IMR-90 (cell line): ENCODE measurements around the gene AGBL3. TPM values are rescaled to one million over a fixed set of nuclear protein-coding genes. Genes with fewer than 3 reads are reported as not detected.

Experiments
- ATAC-seq: fragments of 200-7000 bp; cut with Tn5 transposase; 2 replicates; pipeline ENCODE4 v1.9.1; 2020; ENCODE audit warnings: low read depth, mild to moderate bottlenecking, moderate library complexity
- BruUV-seq: library from RNA; stranded (reverse); fragments of 400-500 nt; replicated peaks from 2 replicates; lab custom pipeline; 2021; lab: Mats Ljungman, UMichigan
- CTCF ChIA-PET: fragments of 300-600 bp; formaldehyde crosslinking; extraction: SDS; loops from one replicate; lab custom pipeline; 2021; ENCODE audit warnings: antibody characterized with exemption; lab: Yijun Ruan, JAX
- POLR2A ChIA-PET: fragments of 300-600 bp; sonication (Branson Sonifier 250); formaldehyde crosslinking; loops from one replicate; lab custom pipeline; 2022; ENCODE audit warnings: antibody characterized with exemption; ENCODE audit not compliant: unreplicated experiment; lab: Charles Lee
- DNase-seq: peaks from one replicate; pipeline ENCODE4 v3.0.0; 2013
- H2AFZ ChIP-seq: replicated peaks from 2 replicates; pipeline ENCODE3; 2013; ENCODE audit warnings: low read length, mild to moderate bottlenecking; ENCODE audit not compliant: poor library complexity
- H2AK5ac ChIP-seq: 2 replicates; pipeline ENCODE4 v1.6.1; 2013; ENCODE audit warnings: low read depth, low read length, inconsistent platforms
- H2AK9ac ChIP-seq: replicated peaks from 2 replicates; pipeline ENCODE3; 2013; ENCODE audit warnings: mild to moderate bottlenecking, low read depth, low read length, moderate library complexity; ENCODE audit not compliant: poor library complexity
- H2BK120ac ChIP-seq: 2 replicates; pipeline ENCODE4 v1.6.1; 2013; ENCODE audit warnings: low read depth, low read length, inconsistent platforms
- H2BK15ac ChIP-seq: 3 replicates; pipeline ENCODE4 v1.6.1; 2013; ENCODE audit warnings: low read depth, low read length, inconsistent platforms
- H2BK20ac ChIP-seq: 2 replicates; pipeline ENCODE4 v1.6.1; 2013; ENCODE audit warnings: low read depth, mild to moderate bottlenecking, inconsistent platforms, low read length, moderate library complexity
- H2BK5ac ChIP-seq: 2 replicates; pipeline ENCODE4 v1.6.1; 2013; ENCODE audit warnings: mild to moderate bottlenecking, low read depth, low read length, inconsistent platforms; ENCODE audit not compliant: poor library complexity, severe bottlenecking
- H3K14ac ChIP-seq: replicated peaks from 2 replicates; pipeline ENCODE4 v1.6.1; 2013; ENCODE audit warnings: low read depth, low read length, inconsistent platforms
- H3K18ac ChIP-seq: 2 replicates; pipeline ENCODE4 v1.6.1; 2013; ENCODE audit warnings: low read depth, low read length, control low read depth
- H3K23ac ChIP-seq: 2 replicates; pipeline ENCODE4 v1.6.1; 2013; ENCODE audit warnings: low read depth, low read length, inconsistent platforms
- H3K27ac ChIP-seq: 2 replicates; pipeline ENCODE4 v1.5.1; 2013; ENCODE audit warnings: mild to moderate bottlenecking, control low read depth, low read length; ENCODE audit not compliant: insufficient read depth
- H3K27me3 ChIP-seq: 2 replicates; pipeline ENCODE4 v1.6.1; 2013; ENCODE audit warnings: low read length; ENCODE audit not compliant: control insufficient read depth, insufficient read depth
- H3K36me3 ChIP-seq: 2 replicates; pipeline ENCODE4 v1.6.1; 2013; ENCODE audit warnings: low read length, mixed read lengths; ENCODE audit not compliant: control insufficient read depth, insufficient read depth
- H3K4ac ChIP-seq: 2 replicates; pipeline ENCODE4 v1.6.1; 2013; ENCODE audit warnings: low read depth, low read length, inconsistent platforms
- H3K4me1 ChIP-seq: 2 replicates; pipeline ENCODE4 v1.6.1; 2013; ENCODE audit warnings: low read length, mixed read lengths; ENCODE audit not compliant: control insufficient read depth, insufficient read depth
- H3K4me2 ChIP-seq: 2 replicates; pipeline ENCODE4 v1.6.1; 2013; ENCODE audit warnings: low read depth, mild to moderate bottlenecking, control low read depth, low read length, moderate library complexity
- H3K4me3 ChIP-seq: 2 replicates; pipeline ENCODE4 v1.5.1; 2013; ENCODE audit warnings: low read depth, mild to moderate bottlenecking, control low read depth, low read length, moderate library complexity; ENCODE audit not compliant: insufficient read depth
- H3K56ac ChIP-seq: 2 replicates; pipeline ENCODE4 v1.6.1; 2013; ENCODE audit warnings: low read length, inconsistent platforms; ENCODE audit not compliant: insufficient read depth; ENCODE audit errors: extremely low read depth
- H3K79me1 ChIP-seq, 2 experiments: 2 replicates each; pipeline ENCODE4 v1.6.1; 2013; ENCODE audit warnings: low read length in 2 of 2, inconsistent platforms in 1 of 2, low read depth in 1 of 2
- H3K9ac ChIP-seq: 2 replicates; pipeline ENCODE4 v1.6.1; 2013; ENCODE audit warnings: low read depth, low read length, control low read depth
- H3K9me1 ChIP-seq: 2 replicates; pipeline ENCODE4 v1.6.1; 2013; ENCODE audit warnings: low read length, inconsistent platforms; ENCODE audit not compliant: insufficient read depth
- H3K9me3 ChIP-seq: 2 replicates; pipeline ENCODE4 v1.6.1; 2013; ENCODE audit warnings: low read length; ENCODE audit not compliant: control insufficient read depth, insufficient read depth
- H4K20me1 ChIP-seq: 2 replicates; pipeline ENCODE4 v1.6.1; 2013; ENCODE audit warnings: low read length, inconsistent platforms; ENCODE audit not compliant: insufficient read depth
- H4K5ac ChIP-seq: 2 replicates; pipeline ENCODE4 v1.6.1; 2013; ENCODE audit warnings: mild to moderate bottlenecking, low read depth, low read length, control low read depth
- H4K8ac ChIP-seq, 2 experiments: 2 replicates each; pipeline ENCODE4 v1.6.1; 2013; ENCODE audit warnings: low read depth in 2 of 2, low read length in 2 of 2, control low read depth in 1 of 2, inconsistent platforms in 1 of 2
- H4K91ac ChIP-seq: 2 replicates; pipeline ENCODE4 v1.6.1; 2013; ENCODE audit warnings: low read depth, low read length, inconsistent platforms; ENCODE audit not compliant: insufficient read depth
- BHLHE40 ChIP-seq: fragments of 150-350 bp; IDR thresholded peaks from 2 replicates; pipeline ENCODE4 v1.6.1; 2016; ENCODE audit warnings: mild to moderate bottlenecking, low read depth, low read length
- CHD1 ChIP-seq: IDR thresholded peaks from 2 replicates; pipeline ENCODE4 v1.6.1; 2012; ENCODE audit warnings: low read depth, low read length, improper control_type of control experiment
- MAFK ChIP-seq: IDR thresholded peaks from 2 replicates; pipeline ENCODE4 v1.6.1; 2012; ENCODE audit warnings: low read depth, low read length, improper control_type of control experiment
- MAZ ChIP-seq: IDR thresholded peaks from 2 replicates; pipeline ENCODE4 v1.6.1; 2012; ENCODE audit warnings: low read depth, mild to moderate bottlenecking, low read length, improper control_type of control experiment, moderate library complexity, borderline replicate concordance
- MXI1 ChIP-seq: IDR thresholded peaks from 2 replicates; pipeline ENCODE4 v1.6.1; 2012; ENCODE audit warnings: low read depth, mild to moderate bottlenecking, low read length, moderate library complexity, borderline replicate concordance
- RAD21 ChIP-seq: IDR thresholded peaks from 2 replicates; pipeline ENCODE4 v1.6.1; 2012; ENCODE audit warnings: low read length, improper control_type of control experiment
- RCOR1 ChIP-seq: IDR thresholded peaks from 2 replicates; pipeline ENCODE4 v1.6.1; 2012; ENCODE audit warnings: mild to moderate bottlenecking, low read length, improper control_type of control experiment; ENCODE audit not compliant: insufficient replicate concordance
- RFX5 ChIP-seq: IDR thresholded peaks from 2 replicates; pipeline ENCODE4 v1.8.0; 2012; ENCODE audit warnings: low read depth, mild to moderate bottlenecking, low read length, moderate library complexity
- SMC3 ChIP-seq: fragments of 150-350 bp; IDR thresholded peaks from 2 replicates; pipeline ENCODE4 v1.6.1; 2016; ENCODE audit warnings: low read depth, mild to moderate bottlenecking, antibody characterized with exemption, low read length, moderate library complexity
- dilution Hi-C: fragments of 300-500 bp; cut with HindIII; formaldehyde crosslinking; loops from one replicate; pipeline ENCODE4 v1.14.3; 2018; ENCODE audit warnings: low sequenced_read_pairs; ENCODE audit not compliant: unreplicated experiment
- in situ Hi-C: fragments of 300-500 bp; cut with MboI; formaldehyde crosslinking; loops from 3 replicates; pipeline ENCODE4 v1.14.3; 2019; ENCODE audit warnings: low sequenced_read_pairs, inconsistent platforms, mixed read lengths
- intact Hi-C: fragments of 100-400 bp; cut with micrococcal nuclease; formaldehyde crosslinking; loops from 2 replicates; pipeline ENCODE4 v1.10.0; 2022
- polyA plus RNA-seq, 3 experiments: library from polyadenylated mRNA; depleted of rRNA; stranded (reverse); fragments of >200 nt; gene quantifications; 2 replicates each; pipeline ENCODE4 v1.2.3, GENCODE V29; 2012; ENCODE audit warnings: low replicate concordance in 1 of 3
- total RNA-seq: library from RNA; depleted of rRNA; stranded (reverse); fragments of >200 nt; gene quantifications from 2 replicates; pipeline ENCODE4 v1.2.3, GENCODE V29; 2012

Gene AGBL3
- total and polyA plus RNA-seq, 2 of the 4 experiments (the other 2 are of a cell fraction): 0.18 to 0.65 TPM

- DNase-seq: no peak
- H2BK20ac ChIP-seq: no peak overlapping the region
Observed at GRCh38 chr7:135129579-135129978, 143.3 kb downstream of the AGBL3 start.

More at GRCh38 chr7:135129579-135129978, 143.3 kb downstream of the AGBL3 start:
- Histone ChIP-seq H3K56ac (no peak overlapping the region), H3K23ac (no peak overlapping the region), H2AFZ (no peak overlapping the region), H4K91ac (no peak overlapping the region), H3K18ac (no peak overlapping the region), H3K9me3 (no peaks in the 10 kb centered on the region), H4K8ac (no peak overlapping the region), H3K27ac (no peak overlapping the region), H3K4me1 (no peaks in the 10 kb centered on the region), H3K36me3 (no peaks in the 10 kb centered on the region), H2BK15ac (no peak overlapping the region), H3K4me3 (no peak overlapping the region), H3K9me1 (no peaks in the 10 kb centered on the region), H2AK9ac (no peak overlapping the region), H2AK5ac (no peak overlapping the region), H3K4me2 (no peak overlapping the region), H2BK120ac (no peak overlapping the region), H4K20me1 (no peaks in the 10 kb centered on the region), H2BK5ac (no peak overlapping the region), H3K4ac (no peak overlapping the region), H4K5ac (no peak overlapping the region), H3K9ac (no peak overlapping the region), H3K27me3 (peaks cover 2% of the 10 kb centered on the region; the same call in 1 of the 2 replicates), H3K79me1 (no peaks in the 10 kb centered on the region), H3K14ac (no peak overlapping the region)
- ChIA-PET POLR2A (no interaction called here), CTCF (no interaction called here)
- dilution Hi-C loops: no loop called here
- TF ChIP-seq MXI1 (no peak), RAD21 (no peak), RFX5 (no peak), MAFK (no peak), BHLHE40 (no peak), CHD1 (no peak), RCOR1 (no peak), SMC3 (no peak), MAZ (no peak)
- ATAC-seq: no peak
- intact Hi-C loops: no loop called here
- BruUV-seq: no TSS peak
- in situ Hi-C loops: no loop called here
